ENCODE measurements around the gene APLF.

APLF gene

GRCh38 chr2:68612765-68613519, 145.6 kb downstream of the APLF start:
- intact Hi-C loops (cut with DNase I) = no loop called here
- no peak for DNase-seq

GRCh38 chr2:68620772-68621171, 153.4 kb downstream of the APLF start:
- intact Hi-C loops (cut with DNase I) = no loop called here
- DNase-seq = no peak

- no peak for DNase-seq
- intact Hi-C loops (cut with DNase I) = no loop called here
Measured at GRCh38 chr2:68623820-68624219, 156.4 kb downstream of the APLF start.

- intact Hi-C loops (cut with DNase I) = no loop called here
Measured at GRCh38 chr2:68627615-68628014, 160.2 kb downstream of the APLF start.

More at GRCh38 chr2:68627615-68628014, 160.2 kb downstream of the APLF start:
- no peak for DNase-seq

Data from posterior cingulate gyrus (tissue), 11 donors.